EH (cell line): Measurements from ENCODE around the gene MPZL2.

Experiments used
- DNase-seq: peaks from one replicate; pipeline ENCODE4 v3.0.0-alpha.2; 2015; ENCODE audit warnings: low read depth

The MPZL2 gene

GRCh38 chr11:118219244-118219643, 44.9 kb downstream of the MPZL2 start:
- no peak for DNase-seq

GRCh38 chr11:118217575-118217974, 46.5 kb downstream of the MPZL2 start:
- DNase-seq, result no peak

GRCh38 chr11:118216621-118217481, 47.2 kb downstream of the MPZL2 start:
- DNase-seq, result no peak

- no peak for DNase-seq
Measured at GRCh38 chr11:118215765-118216164, 48.3 kb downstream of the MPZL2 start.

- no peak for DNase-seq
Measured at GRCh38 chr11:118215262-118215661, 48.8 kb downstream of the MPZL2 start.

GRCh38 chr11:118214210-118214914, 49.7 kb downstream of the MPZL2 start:
- DNase-seq, result no peak

GRCh38 chr11:118213781-118214180, 50.3 kb downstream of the MPZL2 start:
- no peak for DNase-seq

- DNase-seq, result no peak
Measured at GRCh38 chr11:118213201-118213600, 50.9 kb downstream of the MPZL2 start.

- no peak for DNase-seq
Measured at GRCh38 chr11:118212781-118213191, 51.3 kb downstream of the MPZL2 start.

- DNase-seq, result no peak
Measured at GRCh38 chr11:118212131-118212725, 51.9 kb downstream of the MPZL2 start.

GRCh38 chr11:118211006-118211405, 53.1 kb downstream of the MPZL2 start:
- peak; percentile 20 for DNase-seq

GRCh38 chr11:118210323-118210722, 53.8 kb downstream of the MPZL2 start:
- DNase-seq, result no peak

GRCh38 chr11:118209033-118209432, 55.1 kb downstream of the MPZL2 start:
- DNase-seq, result no peak

GRCh38 chr11:118207079-118207478, 57.0 kb downstream of the MPZL2 start:
- DNase-seq, result no peak

GRCh38 chr11:118206391-118207031, 57.6 kb downstream of the MPZL2 start:
- DNase-seq, result no peak

- no peak for DNase-seq
Measured at GRCh38 chr11:118205606-118206378, 58.3 kb downstream of the MPZL2 start.
